Measurements from ENCODE around the gene LMOD2.

DNA sequence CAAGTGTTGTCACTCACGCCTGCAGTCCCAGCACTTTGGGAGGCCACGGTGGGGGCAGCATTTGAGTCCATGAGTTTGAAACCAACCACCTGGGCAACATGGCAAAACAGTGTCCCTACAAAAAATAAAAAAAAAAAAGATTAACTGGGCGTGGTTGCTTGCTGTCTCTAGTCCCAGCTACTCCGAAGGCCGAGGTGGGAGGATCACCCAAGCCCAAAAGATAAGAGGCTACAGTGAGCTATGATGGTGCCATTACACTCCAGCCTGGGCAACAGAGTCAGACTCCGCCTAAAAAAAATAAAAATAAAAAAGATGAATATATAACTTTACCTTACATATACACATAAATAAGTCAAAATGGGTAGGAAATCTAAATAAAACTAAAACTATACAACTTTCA lies 2.5 kb upstream of the LMOD2 start:
- TF ChIP-seq CTCF (IDR thresholded peaks at IDR 0.05) = no peak
- TF ChIP-seq POLR2A (IDR thresholded peaks at IDR 0.05) = no peak

Data from esophagus squamous epithelium (tissue), 4 donors.